Fibroblast of lung (primary cell): ENCODE data around the gene LMAN1L.

Experiments
- CTCF ChIP-seq, 2 donors: IDR thresholded peaks in 1 of 2; conservative IDR thresholded peaks in 1 of 2; 1 replicate in 1 of 2; 2 replicates in 1 of 2; pipeline ENCODE4 v1.5.1; 2011 to 2012; ENCODE audit warnings: low read length in 2 of 2, control low read depth in 1 of 2, inconsistent platforms in 1 of 2, low read depth in 1 of 2, mild to moderate bottlenecking in 1 of 2
- EZH2 ChIP-seq: IDR thresholded peaks from 2 replicates; pipeline ENCODE4 v1.5.1; 2012; ENCODE audit warnings: low read length, control low read depth, mild to moderate bottlenecking; ENCODE audit errors: missing control alignments

- TF ChIP-seq CTCF (conservative IDR thresholded peaks at IDR 0.05 in 1 of 2, IDR thresholded peaks at IDR 0.05 in 1 of 2; ENCODE audit: low read depth in 1 of 2, low read length in 2 of 2), result no peak
- TF ChIP-seq EZH2, result no peak
Observed at GRCh38 chr15:74832826-74833225, 20.2 kb downstream of the LMAN1L start.
